CMK (cell line): Measurements from ENCODE around the gene DDI1.

ENCODE experiments used
- DNase-seq: peaks from one replicate; pipeline ENCODE4 v3.0.0-alpha.2; 2010; ENCODE audit warnings: low read depth

The DDI1 gene

DNA sequence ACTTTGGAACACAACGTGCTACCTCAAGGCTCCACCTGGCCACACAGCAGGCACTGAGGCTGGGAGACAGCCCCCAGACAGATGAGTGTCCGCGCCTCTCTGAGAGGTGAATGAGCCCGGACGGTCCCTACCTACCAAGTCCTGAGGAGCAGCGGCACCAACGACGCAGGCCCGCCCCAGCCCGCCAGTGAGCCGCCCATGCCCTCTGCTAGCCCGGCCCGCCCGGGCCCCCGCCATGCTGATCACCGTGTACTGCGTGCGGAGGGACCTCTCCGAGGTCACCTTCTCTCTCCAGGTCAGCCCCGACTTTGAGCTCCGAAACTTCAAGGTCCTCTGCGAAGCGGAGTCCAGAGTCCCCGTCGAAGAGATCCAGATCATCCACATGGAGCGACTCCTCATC, at the start of gene DDI1:
DDI1 (plus strand) TSS at position 53 of the 400 bp plus-strand sequence; CDS start at position 236, 183 bp downstream.
- DNase-seq = no peak

DNA sequence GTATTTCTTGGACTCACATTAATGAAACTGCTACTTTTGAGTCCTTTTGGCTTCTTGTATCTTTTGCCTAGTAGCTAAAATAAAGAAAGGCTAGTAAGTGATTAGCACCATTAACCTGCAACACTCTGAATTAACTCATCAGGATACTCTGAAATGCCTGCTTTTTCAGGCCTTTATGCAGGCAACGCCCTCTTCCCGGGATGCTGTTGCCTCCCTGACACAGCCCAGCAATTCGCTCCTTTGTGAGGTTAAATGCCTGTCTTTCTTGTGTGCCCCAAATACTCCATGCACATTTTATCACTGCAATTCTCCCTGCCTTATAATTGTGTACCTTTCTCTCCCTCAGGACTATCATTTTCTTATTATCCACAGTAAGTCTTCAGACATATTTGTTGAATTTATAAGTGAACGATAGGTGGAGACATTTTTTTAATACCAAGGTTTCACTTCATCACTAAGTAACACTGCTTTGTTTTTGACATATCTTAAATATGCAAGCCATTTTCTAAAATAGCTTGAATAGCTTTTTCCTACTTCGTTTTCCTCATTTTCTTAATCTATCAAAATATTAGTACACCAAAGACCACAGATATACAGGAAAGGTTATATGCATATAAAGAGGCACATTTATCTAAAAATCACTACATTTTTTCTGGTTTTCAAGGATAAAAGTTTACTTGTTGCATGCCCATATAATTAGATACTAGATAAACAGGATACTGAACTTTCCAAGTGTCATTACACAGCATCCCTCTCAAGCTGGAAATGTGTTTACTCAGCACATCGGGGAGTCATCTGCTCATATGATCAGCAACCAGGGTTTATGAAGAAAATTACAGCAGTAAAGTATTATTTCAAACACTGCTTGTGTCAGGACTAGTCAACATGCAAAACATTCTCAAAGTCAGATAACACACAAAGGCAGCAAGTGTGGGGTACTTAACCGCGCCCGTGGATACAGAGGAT, 48.5 kb upstream of the DDI1 start:
- no peak for DNase-seq

DNA sequence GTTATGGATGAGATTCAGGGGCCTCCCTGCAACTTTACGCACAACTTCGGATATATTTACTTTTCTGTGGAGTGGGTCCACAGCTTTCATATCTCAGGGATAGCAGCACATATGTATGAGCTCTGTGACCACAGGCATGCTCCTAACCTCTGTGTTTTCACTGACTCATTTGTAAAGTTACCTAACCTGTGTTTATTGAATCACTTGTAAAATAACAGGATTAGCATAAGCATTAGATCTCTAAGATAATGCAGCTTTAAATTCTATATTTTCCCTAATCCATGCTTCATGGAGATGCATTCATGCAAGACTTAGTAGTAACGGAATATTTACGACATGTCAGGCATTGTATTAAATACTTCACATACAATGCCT, 47.9 kb upstream of the DDI1 start:
- DNase-seq = no peak

DNA sequence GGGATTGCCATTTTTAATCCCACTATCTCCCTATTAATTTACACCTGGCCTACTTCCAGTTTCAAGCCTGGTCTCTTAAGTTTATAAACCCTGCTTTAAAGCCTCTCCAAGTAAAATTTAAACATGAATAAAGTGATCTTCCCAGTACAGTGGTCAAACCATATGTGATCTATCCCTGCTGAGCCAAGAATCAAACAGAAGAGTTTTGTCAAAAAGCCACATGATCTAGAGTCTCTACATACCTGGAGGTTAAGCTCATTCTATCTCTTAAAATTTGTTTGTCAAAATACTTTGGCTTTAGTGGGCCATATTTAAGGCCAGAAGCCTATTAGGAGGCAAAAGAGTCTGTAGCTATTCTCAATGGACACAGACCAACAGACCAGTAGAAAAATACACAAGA, 42.9 kb upstream of the DDI1 start:
- DNase-seq = no peak

DNA sequence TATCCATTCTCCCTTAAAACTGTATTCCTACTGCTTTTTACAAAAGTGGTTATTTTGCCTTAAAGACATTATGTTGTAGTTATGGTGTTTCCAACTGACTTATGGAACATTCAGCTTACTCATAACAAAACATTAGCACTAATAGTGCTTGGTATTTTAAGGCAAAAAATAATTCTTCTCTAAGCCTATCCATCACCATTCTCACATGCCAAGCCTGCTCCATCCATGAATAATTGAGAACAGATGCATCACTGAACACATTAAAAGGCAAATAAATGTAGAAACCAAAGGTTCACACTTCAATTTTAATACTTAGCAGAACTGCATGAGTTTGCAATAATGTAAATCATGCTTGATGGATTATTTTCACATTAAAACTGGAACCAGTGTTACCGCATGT, 42.3 kb upstream of the DDI1 start:
- DNase-seq = no peak

DNA sequence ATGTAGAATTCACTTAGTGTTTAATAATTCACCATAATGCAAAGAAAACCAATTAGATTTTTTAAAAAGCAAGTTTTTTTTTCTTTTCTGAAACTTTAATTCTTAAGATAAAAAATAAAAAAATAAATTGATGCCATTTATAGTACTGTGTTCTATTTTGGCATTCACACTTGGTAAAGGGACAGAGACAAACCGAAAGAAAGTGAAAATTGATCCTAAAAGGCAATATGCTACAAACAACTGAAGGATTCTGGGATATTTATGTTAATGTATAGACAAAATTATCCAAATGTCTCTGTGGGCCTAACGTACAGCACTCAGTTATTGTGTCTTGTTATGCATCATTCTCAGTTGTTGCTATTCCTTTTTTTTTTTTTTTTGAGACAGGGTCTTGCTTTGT, 41.9 kb upstream of the DDI1 start:
- DNase-seq = no peak

DNA sequence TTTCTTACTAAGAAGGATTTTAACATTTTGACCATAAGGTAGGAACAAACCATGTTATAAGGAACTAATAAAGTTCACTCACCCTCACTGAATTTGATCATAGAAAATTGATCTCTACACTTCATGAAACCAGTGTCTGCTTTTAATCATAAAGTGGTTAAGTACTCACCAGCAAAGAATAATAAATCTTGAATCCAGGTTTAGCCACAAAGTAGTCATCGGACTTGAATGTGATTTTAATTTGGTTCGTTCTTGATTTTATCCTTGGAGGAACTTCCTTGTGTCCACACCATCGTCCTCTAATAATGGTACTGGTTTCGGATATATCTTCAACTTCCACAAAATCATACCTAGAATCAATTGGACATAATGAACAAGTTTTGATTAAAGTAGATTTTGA, 40.5 kb upstream of the DDI1 start:
- no peak for DNase-seq

DNA sequence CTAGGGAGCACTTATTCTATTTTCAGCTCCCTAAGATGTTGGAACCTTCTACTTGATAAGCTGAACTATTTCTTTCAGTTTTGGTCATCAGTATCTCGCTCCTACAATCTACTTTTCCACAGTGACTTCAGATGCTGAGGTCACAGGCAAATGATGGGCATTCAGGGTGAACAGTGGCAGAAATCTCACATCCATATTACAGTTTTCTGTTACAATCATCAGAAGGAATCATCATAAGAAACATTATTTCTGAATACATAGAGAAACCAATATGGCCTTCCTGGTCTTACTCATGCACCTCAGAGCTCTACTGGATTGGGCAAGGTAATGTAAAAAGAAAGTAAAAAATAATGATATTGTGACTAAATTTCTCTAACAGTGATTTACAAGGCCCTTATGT, 39.4 kb upstream of the DDI1 start:
- no peak for DNase-seq

DNA sequence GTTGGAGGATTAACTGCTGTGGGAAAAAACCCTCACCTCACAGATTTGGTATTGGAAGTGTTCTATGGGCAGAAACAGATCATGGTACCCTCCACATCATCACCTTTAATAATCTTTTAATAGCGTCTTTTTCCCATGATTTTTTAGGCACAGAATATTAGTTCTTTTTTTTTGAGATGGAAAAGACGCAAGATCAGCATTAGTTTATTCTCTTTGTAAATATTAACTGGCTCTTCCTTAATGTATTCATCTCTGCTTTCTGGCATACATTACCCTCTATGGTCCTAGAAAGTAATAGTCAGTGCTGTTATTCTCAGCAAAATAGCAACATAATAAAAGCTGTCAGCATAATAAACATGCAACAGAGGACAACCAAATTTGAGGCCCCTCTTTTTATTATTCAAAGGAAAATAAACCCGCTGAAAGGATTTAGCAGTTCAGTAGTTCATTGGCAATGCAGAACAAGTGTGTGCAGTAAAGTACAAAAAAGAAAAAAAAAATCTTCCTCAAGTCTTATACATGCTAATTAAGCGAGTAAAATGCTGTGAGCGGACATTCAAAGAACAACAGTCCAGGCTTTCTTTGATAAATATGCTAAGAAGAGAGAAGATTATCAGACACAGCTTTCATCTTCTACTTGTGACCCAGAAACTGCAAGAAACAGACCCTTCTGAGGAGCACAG, 37.5 kb upstream of the DDI1 start:
- DNase-seq = no peak

DNA sequence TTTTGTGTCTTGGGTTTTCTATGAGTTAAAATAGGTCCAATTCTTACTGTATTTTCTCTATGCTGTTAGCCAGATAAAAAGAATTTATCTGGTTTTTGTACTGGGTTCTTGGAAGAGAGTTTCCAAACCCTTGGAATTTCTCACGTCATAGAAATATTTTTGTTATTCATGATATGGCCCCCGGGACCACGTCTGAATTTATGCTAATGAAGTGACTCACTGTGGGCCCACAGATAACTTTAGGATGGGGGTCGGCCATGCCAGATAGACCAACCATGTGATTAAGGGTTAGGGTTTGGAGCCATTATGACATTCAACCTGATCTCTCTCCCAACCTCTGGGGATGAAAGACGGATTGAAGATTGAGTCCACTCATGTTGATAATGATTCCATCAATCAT, 35.6 kb upstream of the DDI1 start:
- no peak for DNase-seq

DNA sequence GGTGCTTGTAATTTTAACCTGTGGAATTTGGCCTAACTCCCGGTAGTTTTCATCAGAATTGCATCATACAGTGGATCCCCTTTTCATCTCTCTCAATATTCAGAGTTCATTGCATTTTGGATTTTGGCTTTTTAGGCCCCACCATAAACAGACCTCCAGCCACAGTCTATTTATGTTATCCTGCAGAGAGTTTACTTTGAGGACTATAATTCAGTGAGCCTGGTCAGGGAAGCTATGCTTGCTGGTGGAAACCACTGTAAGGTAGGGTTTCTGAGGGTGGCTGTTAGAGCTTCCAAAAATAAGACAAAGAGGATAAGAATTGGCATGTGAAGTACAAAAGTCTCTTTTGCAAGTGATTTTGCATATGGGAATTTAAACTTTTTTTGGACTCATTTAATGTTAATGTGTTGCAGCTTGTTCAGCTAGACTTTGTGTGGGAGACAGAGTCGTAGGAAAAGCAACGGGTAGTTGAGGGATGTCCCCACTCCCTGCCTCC, 34.8 kb upstream of the DDI1 start:
- no peak for DNase-seq

DNA sequence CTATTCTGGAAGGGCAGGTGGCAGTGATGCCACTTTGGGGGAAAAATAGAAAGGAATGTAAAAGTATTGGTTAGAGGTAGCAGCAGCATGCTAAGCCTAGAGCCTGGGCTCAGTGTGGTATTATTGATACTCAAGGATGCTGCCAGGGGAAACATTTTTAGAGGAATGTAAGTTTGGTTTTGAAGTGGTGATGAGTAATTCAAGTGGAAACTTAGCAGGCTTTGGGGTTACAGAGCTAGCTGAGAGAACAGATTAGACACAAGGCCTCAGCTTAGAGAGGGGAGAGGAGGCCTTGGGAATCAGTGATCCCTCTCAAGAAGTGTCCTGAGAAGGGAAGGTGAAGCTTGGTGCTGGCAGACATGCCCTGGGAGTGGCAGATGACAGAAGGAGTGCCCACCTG, 32.9 kb upstream of the DDI1 start:
- no peak for DNase-seq

DNA sequence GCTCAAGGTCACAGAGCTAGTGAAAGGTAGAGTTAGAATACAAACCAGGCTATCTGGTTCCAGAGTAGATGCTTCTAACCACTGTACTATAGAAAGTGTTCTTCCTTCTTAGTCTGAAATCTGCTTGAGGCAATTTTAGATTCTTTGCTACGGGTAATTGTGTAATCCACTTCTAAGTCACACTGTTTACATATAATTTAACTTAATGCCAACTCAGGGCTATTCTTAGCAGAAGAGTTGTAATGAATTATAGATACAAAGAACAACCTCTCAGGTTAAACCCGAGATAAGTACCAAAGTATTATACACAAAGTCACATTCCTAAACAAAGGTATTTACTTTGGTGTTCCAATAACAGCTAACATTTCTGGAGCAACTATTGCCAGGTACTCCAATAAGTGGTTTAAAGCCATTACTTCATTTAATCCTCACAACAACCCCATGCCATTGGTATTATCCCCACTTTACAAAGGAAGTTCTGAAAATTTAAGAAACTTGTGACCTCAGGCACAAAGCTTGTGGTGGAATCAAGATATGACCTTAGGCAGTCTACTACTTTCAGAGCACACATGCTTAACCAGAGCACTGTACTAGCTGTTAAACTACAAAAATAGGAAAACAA, 31.1 kb upstream of the DDI1 start:
- no peak for DNase-seq

DNA sequence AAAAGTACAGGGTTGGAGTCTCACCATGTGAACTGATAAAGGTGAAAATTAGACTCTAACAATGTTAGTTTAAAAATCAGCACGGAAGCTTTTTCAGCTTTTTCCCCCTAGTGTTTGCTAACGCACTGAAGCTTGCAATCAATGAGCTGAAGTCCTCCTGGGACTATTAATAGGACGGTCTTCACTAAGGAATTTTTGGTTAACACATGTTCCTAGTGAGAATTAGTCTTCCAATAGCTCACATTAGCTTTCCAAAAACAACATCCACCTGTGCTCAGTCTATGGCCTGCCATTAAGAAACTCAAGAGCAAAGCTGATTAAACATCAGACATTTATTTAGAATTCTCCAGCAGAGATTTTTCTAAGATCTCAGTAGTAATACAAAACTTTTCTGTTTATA, 26.7 kb upstream of the DDI1 start:
- DNase-seq = no peak

DNA sequence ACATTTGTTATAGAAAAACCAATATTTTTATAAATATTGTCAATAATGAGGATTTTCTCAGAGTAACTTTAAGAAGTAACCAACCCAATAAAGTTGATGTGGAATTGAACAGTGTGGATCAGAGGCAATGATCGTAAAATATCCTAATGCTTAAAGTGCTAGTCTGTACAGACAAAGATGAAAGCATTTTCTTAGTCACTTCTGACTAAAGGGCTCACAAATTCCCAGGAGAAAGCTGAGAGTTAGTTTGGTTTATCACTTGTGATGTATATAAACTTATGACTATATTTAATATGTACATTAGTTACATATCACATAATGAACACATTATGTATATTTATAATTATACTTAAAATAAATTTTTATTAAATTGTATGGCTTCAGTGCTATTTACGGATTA, 25.4 kb upstream of the DDI1 start:
- DNase-seq = no peak

DNA sequence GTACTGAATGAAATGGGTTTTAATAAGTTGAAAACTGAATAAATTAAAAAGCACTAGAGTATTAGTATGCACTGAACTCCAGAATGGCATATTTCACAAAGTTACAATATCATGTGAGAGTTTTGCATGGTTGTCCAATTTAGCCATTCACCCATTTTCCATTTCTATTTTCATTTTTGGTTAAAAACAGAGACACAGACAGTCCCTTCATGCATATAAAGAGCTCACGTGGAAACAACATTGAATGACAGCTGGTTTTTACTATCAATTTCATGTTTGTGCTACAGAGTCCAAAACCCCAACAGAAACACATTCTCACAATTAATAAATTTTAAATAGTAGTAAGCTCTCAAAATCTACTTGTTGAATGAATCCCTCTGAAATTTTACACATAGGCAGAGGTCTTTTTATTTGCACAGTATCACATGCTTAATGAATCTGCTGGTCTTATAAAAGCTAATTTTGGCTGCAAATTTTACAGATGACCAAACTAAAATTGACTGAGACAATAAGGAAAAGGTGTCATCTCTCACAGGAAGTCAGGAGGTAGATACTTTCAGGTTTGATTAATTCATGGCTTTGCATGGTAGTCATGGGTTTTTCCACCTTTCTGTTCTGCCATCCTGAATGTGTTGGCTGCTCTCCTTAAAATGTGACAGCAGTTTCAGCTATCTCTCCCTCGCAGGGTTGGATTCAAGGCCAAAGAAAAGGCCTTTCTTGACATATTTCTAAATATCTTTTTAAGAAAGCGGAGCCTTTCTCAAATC, 20.6 kb upstream of the DDI1 start:
- DNase-seq = no peak

DNA sequence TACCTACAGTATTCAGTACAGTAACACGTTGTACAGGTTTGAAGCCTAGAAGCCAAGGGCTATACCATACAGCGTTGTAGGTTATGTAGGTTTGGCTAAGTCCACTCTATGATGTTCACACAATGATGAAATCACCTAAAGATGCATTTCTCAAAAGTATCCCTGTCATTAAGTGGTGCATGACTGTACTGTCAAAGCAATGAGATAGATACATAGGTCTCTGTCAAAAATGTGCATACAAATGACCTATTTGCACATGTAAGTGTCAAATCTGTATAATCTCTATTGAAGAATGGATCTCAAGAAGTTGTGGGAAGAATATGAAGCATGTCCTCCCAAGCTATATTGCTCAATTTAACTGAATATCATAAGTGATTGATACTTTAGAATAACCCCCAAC, 11.9 kb upstream of the DDI1 start:
- no peak for DNase-seq

DNA sequence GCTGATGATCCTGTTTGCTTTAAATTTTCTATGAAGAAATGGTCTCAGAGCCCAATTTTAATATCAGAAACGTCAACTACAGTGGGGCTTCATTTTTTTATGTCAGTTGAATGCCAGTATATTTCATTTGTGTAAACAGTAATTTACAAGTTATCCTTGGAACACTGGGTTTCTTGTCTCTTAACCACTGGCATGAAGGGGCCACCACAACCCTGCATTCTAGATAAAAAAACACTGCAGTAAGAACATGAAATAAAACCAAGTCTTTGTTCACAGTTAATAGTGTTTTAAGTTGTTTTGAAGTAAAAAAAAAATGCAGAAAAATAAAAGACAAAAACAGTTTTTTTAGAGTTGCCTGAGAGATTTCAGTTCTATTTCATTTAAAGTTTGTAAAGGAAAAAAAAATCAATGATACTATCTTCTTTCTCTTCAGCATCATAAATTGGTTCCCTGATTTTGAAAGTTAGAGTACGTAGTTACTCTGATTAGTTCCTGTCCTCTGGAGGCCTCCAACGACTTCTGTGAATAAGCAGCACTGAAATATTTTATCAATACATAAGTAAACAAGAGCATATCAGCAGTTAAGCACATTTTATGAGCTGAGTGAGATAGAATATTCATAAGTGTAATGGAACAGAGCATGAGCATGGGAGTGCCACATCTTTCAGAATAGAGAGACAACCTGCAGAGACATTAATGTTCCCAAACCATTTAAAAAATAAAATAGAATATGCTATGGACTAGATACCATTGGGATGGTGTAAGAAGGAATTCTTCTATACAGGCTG, 7.8 kb upstream of the DDI1 start:
- no peak for DNase-seq

DNA sequence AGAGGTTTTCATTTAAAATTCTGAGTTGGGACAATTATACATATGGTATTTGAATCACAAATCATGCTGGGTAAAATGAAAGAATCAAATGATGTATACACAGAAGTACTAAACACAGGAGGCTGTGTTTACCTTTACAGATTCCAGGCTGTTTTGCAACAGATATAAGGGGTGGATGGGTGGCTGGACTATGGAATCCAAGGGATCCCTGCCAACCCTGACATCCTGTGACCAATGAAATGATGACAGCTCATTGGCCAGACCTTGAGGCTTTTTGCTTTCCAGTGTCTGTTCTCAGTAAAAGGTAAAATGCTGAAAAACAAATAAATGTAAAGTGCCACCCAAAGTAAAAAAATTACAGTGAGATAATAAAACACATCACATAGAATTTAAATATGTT, 3.3 kb upstream of the DDI1 start:
- DNase-seq = no peak

DNA sequence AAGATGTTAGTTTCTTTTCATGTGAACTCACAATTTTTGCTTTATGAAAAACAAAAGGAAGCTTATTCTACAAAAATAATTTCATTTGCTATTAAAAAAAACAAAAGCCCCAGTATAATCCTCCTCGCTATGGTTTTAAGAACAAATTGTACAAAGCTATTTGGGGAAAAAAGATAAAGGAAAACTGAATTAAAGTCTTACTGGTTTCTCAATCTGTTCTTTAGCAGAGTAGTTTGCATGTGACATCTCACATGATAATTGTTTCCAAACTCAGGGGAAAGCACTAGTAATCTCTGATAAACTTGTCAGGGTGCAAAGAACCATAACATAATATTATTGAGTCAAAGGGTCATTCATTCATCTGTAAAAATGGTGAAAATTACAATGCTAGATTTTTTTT, 2.9 kb upstream of the DDI1 start:
- no peak for DNase-seq

DNA sequence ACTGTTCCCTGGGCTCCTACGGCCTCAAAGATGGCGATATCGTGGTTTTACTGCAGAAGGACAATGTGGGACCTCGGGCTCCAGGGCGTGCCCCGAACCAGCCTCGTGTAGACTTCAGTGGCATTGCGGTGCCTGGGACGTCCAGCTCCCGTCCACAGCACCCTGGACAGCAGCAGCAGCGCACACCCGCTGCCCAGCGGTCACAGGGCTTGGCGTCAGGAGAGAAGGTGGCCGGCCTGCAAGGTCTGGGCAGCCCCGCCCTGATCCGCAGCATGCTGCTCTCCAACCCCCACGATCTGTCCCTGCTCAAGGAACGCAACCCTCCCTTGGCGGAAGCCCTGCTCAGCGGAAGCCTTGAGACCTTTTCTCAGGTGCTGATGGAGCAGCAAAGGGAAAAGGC, 555 bp downstream of the DDI1 start:
- no peak for DNase-seq
